Stimulated activated CD4-positive, alpha-beta T cell treated with anti-CD3 and anti-CD28 coated beads, Interleukin-4, amount 100 ng/mL, for 1 hour (primary cell): Measurements from ENCODE around the gene PAAF1.
"Not testable (repeated sequence)": the region's sequence is repeated elsewhere in the genome, so short reads cannot be mapped to it uniquely, and the experiment has no call there.

Source experiments
- DNase-seq: peaks from one replicate; pipeline ENCODE4 v3.0.0-alpha.2; 2020

PAAF1 gene

DNA sequence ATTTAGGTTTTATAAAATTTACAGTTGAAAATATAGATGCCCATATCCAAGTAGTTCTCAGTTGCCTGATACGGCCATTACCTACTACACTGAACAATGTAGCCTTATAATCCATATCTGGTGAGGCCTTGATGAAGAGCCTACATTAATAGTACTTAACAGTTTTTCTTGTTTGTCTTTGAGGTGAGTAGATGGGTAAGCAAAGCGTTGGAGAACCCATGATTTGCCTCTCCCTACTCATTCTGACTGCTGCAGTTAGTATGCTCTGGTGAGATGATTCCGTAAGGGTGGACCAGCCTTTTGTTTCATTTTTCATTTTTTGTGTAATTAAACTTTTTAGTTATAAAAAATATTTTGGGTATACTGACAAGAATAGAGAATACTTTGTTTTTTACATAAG, 11.4 kb downstream of the PAAF1 start:
- no peak for DNase-seq

DNA sequence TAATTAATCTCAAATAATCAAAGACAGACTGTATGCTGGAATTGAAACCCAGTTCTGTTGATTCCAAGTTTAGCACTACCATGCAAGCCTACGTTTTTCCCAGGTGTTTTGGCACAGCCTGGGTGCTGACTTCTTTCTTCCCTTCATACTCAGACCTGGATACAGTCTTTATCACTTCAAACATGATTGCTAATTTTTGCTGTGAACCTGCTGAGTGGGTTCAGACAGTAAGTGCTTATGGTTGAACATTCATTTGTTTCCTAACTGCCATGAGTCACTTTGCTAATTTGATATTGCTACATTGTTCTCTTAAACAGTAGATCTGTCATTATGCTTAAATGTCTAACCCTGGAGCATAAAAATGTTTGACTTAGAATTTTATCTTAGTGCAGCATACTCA, 12.2 kb downstream of the PAAF1 start:
- no peak for DNase-seq

DNA sequence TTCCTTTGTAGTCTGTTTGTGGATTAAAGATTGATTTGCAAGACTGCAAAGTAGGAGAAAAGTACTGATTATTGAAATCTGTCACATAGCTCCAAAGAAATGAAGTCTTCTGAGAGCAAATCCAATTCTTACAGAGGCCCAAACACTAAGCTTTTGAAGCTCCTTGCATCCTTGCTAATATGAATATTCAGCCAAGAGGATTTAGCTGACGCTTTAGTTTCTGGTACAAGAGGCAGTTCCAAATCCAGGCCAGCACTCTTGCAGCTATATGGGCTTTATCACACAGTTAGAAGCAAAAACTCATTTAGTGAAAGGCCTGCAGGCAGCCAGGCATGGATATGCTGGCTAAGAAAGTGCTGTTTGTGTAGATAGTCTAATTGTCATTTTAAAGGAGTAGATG, 12.7 kb downstream of the PAAF1 start:
- no peak for DNase-seq

DNA sequence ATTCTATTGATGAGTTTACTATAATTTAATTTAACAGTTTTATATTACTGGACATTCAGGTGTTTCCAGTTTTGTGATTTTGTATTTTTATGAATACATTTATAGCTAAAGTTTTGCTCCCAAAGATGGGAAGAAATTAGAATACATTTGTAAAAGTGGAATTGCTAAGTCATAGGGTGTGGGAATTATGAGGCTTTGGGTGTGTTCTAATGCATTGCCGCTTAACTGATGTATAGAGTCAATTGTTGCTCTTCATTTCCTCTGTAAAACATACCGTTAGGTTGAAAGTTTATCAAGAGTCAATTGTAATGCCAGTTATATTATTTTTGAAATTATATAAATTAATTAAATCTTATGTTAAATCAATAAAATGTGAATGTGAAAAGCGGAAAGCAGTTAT, 16.2 kb downstream of the PAAF1 start:
- DNase-seq, result no peak

DNA sequence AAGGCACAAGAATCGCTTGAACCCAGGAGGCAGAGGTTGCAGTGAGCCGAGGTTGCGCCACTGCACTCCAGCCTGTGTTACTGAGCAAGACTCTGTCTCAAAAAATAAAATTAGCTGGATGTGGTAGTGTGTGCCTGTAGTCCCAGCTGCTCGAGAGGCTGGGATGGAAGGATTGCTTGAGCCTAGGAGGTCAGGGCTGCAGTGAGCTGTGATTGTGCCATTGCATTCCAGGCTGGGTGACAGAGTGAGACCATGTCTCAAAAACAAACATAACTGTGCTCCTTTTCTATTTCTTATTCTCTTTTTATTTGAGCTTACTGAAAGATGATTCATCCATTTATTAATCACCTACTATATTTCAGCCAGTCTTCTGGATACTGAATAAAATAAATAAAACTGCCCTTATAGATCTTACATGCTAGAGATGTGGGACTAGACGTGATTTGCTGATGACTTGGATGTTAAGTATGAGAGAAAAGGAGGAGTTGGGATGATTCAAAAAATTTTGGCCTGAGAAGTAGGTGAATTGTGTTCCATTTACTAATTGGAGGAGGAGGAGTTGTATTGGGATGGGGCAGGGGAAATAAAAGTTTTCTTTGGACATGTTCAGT, 18.0 kb downstream of the PAAF1 start:
- DNase-seq, result no peak

DNA sequence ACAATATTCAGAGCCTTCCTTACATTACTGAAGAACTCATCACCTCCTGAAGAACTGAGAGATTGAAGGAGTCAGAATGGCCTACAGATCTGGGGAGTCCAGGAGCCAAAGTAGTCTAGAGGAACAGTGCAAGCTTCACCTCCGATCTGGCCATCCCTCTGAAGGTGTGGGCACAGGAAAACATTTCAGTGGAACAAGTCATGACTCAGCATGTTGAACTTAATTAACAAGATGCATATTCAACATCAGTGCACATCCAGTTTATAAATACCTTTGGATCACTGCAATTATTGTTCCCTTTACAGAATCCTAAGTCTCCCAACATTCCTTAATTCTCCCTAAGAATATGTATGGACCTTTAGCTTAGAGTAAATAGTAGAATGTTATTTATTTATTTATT, 25.5 kb downstream of the PAAF1 start:
- no peak for DNase-seq

DNA sequence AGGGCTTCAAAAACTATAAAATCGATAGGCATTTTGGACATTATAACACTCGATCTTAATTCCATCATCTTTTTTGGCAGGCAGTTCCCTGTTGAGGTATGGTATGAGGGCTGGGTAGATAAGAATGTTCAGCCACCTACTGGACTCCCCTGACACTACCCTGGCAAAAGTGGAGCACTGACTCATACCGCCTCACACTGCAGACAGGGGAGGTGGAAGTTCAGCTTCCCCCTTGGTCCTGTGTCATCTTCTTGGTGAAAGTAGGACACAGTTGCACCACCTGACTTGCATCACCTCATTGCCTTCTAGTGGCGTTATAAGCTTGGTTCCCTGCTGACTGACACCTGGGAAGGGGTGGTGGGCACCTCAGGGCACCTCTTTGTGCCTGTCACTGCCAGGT, 30.4 kb downstream of the PAAF1 start:
- DNase-seq, result no peak

DNA sequence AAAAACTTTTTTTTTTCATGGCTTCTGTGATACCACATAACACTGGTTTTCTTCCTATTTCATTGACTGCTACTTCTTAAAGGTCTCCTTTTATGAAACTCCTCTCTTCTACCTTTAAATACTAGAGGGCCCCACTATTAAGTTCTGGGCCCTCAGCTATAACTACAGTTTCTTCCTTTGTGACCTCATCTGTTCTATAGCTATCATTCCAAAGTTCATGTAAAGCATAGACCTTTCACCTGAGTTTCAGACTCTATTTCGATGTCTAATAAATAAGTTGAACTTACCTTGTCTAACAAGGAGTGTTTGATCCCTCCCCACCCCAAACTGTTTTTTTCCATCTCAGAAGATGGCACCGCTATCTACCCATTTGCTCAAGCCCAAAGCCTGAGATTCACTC, 35.2 kb downstream of the PAAF1 start:
- no peak for DNase-seq

DNA sequence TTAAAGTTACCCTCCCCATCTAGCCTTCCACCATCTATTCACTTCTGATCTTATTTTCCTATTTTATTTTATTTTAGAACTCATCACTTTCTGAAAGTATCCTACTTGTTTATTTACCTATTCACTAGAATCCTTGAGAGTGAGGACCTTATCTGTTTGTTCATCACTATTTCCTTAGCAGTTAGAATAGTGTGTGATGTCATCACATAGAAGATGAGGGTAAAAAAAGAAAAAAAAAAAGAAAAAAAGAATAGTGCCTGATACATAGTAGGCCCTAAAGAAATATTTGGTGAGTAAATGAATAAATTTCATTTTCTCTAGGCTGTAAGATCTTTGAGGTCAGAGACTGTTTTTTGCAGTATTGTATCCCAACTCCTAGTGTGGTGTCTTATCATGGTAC, 36.7 kb downstream of the PAAF1 start:
- no peak for DNase-seq

DNA sequence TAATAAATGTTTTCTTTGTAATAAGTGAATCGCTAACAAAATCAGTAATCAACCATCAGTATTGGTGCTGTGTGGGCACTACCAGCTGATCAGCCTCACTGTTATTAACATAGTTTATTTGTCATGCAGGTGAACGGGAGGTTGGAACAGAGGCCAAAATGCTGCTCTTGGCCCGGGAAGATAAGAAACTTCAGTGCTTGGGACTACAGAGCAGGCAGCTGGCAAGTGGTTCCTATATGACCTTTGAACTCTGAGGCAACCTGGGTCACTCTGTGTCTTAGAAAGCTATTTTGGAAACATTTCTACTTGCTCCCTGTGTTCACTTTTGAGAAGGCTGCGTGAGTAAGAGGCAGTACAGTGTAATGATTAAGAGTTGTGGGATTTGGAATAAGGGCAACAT, 37.5 kb downstream of the PAAF1 start:
- DNase-seq, result no peak

DNA sequence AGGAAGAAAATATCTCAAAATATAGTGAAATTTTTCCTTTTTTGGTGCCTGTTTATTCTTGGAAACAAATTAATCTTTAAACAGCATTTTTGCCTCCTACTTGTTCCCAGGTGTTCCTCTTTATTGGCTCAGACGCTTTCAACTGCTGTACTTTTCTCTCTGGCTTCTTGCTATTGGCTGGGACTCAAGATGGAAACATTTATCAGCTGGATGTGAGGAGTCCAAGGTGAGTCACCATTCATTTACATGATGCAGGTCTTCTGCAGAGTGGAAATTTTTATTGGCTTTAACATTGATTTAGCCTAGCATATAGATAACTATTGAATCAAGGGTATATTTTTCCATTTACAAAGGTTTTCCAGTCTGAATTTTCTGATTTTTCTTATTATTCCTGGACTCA, 39.6 kb downstream of the PAAF1 start:
- DNase-seq, result no peak

DNA sequence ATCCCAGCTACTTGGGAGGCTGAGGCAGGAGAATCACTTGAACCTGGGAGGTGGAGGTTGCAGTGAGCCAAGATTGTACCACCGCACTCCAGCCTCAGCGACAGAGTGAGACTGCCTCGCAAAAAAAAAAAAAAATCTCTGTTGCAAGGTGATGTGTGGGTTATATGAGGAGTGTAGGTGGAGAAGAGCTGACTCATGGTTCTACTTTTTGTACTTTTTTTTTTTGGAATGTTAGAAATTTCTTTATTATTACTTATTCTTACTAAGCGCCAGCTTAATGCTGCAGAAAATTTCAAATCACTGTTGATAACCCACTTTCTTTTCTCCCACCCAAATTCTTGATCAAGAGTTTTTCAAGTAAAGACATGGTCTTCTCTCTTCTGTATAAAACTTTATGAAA, 44.4 kb downstream of the PAAF1 start:
- no peak for DNase-seq

DNA sequence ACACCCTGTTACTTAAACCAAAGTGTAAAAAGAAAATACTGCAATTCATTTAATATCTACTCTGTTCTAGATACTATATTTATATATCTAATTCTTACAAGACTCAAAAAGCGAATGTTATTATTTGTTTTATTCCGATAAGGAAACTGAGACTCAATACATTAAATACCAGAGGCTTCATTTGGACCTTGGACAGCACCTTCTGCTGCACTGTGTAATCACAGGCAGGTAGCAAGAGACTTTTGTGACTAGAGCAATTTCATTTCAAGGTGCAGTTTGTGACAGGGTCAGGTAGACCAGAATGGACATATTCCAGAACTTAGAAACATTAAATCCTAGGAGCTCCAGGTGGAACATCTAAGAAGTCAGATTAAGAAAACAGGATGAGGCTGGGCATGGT, 52.6 kb downstream of the PAAF1 start:
- no peak for DNase-seq

DNA sequence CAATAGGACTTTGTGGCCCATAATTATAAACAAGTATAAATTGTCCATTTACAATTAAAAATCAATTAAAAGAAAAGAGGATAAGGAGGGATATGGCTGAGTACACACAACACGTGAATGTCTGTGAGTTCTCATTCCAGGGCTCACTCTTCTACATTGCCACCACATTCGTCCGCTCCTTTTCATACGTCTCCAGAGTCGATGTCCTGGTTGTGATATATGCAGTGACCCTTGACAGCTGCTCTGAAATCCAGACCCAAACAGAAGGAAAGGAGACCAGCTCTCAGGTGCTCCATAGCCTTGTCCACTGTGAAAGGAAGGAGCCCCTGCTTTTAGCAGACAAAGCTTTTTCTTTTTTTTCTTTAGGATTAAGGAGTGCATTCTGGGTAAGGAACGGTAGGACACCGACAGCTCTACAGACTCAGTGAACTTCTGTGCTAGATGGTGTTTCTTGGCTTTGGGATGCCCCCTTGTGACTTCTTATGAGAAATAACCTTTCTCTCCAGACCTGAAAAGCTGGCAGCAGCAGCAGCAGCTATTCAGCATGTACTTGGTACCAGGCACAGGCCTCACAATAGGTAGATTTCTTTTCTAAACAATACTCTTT, 54.3 kb downstream of the PAAF1 start:
- no peak for DNase-seq

DNA sequence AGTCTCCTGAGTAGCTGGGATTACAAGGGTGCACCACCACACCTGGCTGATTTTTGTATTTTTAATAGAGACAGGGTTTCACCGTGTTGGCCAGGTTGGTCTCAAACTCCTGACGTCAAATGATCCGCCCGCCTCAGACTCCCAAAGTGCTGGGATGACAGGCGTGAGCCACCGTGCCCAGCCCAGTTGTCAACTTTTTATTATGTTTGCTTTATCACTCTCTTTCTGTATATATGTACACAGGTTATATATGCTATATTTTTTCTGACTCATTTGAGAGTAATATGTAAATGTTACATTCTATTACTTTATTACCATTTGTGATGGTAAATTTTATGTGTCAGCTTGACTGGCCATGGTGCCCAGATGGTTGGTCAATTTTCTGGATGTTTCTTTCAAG, 55.2 kb downstream of the PAAF1 start:
- no peak for DNase-seq

DNA sequence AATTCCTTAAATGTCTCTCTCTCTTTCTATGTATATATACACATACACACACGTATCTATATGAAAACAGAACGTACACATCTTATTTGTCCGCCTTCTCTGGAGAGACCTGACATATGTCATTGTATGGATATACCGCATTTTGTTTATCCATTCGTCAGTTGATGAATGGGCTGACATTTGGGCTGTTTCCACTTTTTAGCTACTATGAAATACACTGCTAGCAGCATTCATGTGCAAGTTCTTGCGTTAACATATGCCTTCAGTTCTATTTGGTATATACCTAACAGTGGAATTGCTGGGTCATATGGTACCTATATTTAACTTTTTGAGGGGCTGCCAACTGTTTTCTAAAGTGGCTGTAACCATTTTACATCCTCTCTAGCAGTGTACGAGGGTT, 56.0 kb downstream of the PAAF1 start:
- DNase-seq, result no peak

DNA sequence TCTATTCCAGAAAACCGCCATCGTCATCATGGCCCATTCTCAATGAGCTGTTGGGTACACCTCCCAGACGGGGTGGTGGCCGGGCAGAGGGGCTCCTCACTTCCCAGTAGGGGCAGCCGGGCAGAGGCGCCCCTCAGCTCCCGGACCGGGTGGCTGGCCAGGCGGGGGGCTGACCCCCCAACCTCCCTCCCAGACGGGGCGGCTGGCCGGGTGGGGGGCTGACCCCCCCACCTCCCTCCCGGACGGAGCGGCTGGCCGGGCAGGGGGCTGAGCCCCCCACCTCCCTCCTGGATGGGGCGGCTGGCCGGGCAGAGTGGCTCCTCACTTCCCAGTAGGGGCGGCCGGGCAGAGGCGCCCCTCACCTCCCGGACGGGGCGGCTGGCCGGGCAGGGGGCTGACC, 59.2 kb downstream of the PAAF1 start:
- DNase-seq, result not testable (repeated sequence)

DNA sequence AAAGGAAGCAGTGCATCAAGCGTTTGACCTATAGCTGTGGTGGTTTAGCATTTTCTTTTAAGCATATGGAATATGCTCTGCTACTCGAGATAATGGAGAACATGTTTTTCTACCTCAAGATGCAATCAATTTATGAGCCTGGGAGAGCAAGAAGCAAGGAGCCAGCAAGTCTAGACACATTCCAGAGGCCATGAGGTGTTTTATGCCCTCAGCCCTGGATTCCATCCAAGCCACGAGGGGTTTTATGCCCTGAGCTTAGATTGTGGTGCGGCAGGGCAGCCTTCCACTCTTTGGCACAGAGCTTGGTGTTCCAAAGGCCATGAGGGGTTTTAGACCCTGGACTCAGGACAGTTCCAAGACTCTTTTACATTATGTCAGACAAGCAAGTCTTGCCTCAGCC, 62.3 kb downstream of the PAAF1 start:
- DNase-seq, result no peak

DNA sequence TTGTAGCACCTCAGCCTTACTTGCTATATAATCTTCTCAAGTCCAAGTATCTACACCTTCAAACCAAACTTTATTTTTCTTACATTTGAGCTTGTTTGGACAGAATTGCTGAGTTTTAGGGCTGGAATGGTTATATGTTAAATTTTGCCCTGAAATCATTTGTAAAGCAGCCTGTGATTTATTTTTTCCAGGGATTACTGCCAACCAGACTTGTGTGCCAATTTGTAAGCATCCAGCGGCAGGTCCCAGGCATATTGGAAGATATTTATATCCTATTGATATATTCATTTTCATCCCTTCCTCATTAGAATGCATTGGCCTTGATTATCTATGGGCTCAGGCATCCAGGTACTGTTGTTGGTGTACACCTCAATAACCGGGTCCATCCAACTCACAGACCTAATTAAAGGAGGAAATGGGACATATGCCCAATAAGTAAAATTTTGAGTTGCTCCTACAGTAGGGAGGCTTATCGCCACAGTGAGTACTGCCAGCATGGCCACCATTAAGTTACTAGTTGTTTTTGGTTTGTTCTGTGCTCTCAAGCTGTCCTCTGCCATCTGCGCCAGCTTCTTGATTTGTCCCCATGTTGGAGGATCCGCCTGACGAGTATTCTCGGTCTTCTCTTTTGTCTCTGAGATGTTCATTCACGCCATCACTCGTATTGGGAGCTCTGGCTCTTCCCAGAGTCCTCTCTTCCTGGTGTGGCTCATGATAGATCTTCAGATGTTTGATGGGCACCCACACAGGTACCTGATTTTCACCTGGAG, 64.2 kb downstream of the PAAF1 start:
- DNase-seq, result no peak

DNA sequence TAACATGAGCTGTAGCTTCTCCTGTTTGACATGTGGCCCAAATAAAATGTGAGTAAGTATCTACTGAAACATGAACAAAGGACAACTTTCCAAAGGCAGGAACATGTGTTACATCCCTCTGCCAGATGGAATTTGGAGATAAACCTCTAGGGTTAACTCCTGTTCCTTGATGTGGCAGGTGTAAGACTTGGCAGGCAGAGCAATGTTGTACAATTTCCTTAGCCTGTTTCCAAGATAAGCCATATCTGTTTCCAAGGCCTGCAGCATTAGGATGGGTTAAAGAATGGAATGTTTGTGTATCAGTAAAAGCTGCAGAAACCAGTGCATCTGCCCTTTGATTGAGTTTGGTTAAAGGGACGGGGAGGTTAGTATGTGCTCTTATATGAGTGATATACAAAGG, 65.2 kb downstream of the PAAF1 start:
- no peak for DNase-seq

DNA sequence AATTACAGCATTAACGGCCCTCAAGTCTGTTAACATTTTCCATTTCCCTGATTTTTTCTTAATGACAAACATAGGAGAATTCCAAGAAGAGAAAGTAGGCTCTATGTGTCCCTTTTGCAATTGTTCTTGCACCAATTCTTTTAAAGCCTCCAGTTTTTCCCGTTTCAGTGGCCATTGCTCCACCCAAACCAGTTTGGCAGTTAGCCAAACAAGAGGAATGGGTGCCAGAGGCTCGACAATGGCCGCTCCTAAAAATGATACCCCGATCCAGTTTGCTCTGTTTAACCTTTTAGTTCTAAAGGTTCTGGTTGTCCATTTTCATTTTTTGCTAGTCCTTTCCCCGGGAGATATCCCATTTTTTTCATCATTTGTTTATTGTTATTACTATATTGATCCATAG, 67.3 kb downstream of the PAAF1 start:
- DNase-seq, result no peak

DNA sequence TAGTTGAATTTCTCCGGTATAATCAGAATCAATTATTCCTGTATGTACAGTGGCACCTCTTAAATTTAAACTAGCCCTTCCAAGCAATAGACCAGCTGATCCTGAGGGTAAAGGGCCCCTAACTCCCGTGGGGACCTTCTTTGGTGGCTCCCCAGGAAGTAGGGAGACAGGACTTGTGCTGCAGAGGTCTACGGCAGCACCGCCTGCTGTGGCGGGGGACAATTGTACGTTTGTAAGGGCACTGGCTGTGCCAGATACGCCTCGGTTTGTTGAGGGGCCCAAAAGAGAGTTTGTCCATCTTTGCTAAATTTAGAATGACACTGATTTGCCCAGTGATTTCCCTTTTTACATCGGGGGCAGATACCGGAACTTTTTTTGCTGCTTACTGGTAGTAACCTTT, 68.1 kb downstream of the PAAF1 start:
- no peak for DNase-seq

DNA sequence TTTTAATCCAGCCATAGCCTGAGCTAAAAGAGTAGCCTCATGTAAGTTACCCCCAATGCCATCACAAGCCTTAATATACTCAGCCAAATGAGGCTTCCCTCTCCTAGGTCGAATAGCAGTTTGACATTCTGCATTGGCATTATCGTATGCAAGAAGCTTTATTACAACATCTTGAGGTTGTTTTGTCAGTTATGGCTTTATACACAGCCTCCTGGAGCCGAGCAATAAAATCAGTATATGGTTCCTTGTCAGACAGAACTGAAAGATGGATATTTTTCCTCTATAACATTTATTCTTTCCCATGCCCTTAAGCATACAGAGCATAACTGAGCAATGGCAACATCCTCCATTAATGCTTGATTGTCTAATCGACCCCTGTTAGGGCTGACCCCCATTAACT, 68.6 kb downstream of the PAAF1 start:
- no peak for DNase-seq

DNA sequence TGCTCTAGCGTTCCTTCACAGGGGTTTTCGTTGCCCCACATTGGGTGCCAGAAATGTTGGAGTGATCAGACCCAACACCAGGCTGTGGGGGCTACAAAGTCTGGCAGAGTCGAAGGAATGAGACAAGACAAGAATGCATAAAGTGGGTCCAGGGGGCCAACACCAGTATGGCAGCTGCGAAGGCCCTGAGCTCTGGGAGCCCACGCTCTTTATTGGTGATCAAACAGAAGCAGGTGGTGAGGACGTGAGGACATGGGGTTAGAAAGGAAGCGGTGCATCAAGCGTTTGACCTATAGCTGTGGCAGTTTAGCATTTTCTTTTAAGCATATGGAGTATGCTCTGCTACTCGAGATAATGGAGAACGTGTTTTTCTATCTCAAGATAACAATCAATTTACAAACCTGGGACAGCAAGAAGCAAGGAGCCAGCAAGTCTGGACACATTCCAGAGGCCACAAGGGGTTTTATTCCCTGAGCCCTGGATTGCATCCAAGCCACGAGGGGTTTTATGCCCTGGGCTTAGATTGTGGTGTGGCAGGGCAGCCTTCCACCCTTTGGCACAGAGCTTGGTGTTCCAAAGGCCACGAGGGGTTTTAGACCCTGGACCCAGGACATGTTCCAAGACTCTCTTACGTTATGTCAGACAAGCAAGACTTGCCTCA, 70.1 kb downstream of the PAAF1 start:
- no peak for DNase-seq
